Heart left ventricle (tissue), 13 donors: Measurements from ENCODE around the gene BMP2.

Experiments
- POLR2A ChIP-seq, 2 donors: fragments of 450-650 bp; IDR thresholded peaks; one replicate each; pipeline ENCODE4 v1.6.1; 2017; ENCODE audit warnings: antibody characterized with exemption in 2 of 2, mild to moderate bottlenecking in 2 of 2, moderate library complexity in 2 of 2
- TF ChIP-seq, protein P1 (sequence below), 12 donors: fragments of 200-600 bp; sonication (generic) in 4 of 12; IDR thresholded peaks; one replicate each; pipeline versions ENCODE4 v1.5.0 to v1.8.0; 2018 to 2022; ENCODE audit warnings: antibody characterized with exemption in 12 of 12, mild to moderate bottlenecking in 5 of 12
- donor health status: ischemic (EF 13 %, LVEDD 7.1; RV severe dilation, severe dysfunction).
- donor health status: DM: no; HTN: yes; CAD: no.
- donor health status: DM: no; HTN: no; CAD: no.
- donor health status: ischemic (EF 25% LVEDD 6.9; RV normal size, moderate dysfunction).
- donor health status: ischemic (EF 25% LVEDD 5.7; RV mildly dilated, moderate dysfunction).
- donor health status: ischemic (EF 35%, LVEDD 5.7; RV mildly dilated, moderate dysfunction).
- donor health status: nonischemic (EF 11% LVEDD 7.7; RV severe dilation, severe dysfunction).
- donor health status: DM: yes; HTN: yes; CAD: no.
- donor health status: PGD.
- donor health status: ischemic (EF 29% LVEDD 5.4; RV normal size, mild dysfunction).
- donor health status: nonischemic (EF 23%, LVEDD 6.1; RV moderate dilation, normal function).

DNA sequence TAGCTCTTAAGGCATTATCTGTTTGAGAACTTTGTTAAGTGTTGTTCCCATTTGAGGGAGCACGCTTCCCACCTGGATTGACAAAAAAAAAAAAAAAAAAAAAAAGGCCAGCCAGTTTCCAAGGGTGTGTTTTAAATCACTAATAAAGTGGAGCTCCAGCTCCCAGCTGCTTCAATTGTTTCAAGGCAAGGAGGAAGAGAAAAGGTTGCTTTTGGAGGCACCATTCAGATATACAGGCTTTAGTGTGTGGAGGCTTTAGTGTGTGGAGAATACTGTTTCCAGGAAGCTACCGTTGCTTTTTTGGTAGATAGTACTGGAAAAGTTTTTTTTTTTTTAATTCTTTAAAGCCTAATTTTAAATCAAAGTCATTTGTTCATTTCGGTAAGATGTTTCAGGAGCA is 17.3 kb downstream of the BMP2 start:
- TF ChIP-seq, protein P1, sequence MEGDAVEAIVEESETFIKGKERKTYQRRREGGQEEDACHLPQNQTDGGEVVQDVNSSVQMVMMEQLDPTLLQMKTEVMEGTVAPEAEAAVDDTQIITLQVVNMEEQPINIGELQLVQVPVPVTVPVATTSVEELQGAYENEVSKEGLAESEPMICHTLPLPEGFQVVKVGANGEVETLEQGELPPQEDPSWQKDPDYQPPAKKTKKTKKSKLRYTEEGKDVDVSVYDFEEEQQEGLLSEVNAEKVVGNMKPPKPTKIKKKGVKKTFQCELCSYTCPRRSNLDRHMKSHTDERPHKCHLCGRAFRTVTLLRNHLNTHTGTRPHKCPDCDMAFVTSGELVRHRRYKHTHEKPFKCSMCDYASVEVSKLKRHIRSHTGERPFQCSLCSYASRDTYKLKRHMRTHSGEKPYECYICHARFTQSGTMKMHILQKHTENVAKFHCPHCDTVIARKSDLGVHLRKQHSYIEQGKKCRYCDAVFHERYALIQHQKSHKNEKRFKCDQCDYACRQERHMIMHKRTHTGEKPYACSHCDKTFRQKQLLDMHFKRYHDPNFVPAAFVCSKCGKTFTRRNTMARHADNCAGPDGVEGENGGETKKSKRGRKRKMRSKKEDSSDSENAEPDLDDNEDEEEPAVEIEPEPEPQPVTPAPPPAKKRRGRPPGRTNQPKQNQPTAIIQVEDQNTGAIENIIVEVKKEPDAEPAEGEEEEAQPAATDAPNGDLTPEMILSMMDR (IDR thresholded peaks at IDR 0.05) = no peak
- TF ChIP-seq POLR2A (IDR thresholded peaks at IDR 0.05) = no peak
